ENCODE measurements around the gene TRPM5. TPM values are rescaled to one million over a fixed set of nuclear protein-coding genes. Genes with fewer than 3 reads are reported as not detected.
A peak's percentile ranks its signal among the peaks of the same experiment; 100 is the strongest.

The TRPM5 gene
- total RNA-seq, 4 donors from 2014 or later = not detected

DNA sequence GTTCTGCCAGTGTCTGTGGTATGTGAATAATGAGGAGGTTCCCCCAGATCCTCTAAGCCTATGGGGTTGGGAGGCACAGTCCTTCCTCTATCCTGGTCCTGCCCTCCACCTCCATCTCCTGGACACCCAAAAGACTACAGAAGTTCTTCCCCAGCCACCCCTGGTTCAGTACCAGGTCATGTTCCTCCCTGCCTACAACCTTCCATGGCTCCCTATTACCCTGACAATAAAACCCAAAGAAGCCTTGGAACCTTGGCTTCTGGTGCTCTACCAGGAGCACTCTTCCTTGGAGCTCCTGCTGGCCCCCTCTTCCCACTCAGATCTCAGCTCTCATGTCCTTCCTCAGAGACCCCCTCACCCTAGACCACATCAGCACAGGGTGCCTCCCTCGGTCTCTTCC, 12.9 kb downstream of the TRPM5 start:
- intact Hi-C loops (cut with DNase I) = no loop called here
- H3K4me1 ChIP-seq = peaks cover 0 to 8% (median 0%) of the 10 kb centered on the region in 3 donors
- H3K9me3 ChIP-seq = no peaks in the 10 kb centered on the region
- H3K27me3 ChIP-seq = peaks cover 0 to 21% (median 0%) of the 10 kb centered on the region in 4 donors
- TF ChIP-seq, protein P1, sequence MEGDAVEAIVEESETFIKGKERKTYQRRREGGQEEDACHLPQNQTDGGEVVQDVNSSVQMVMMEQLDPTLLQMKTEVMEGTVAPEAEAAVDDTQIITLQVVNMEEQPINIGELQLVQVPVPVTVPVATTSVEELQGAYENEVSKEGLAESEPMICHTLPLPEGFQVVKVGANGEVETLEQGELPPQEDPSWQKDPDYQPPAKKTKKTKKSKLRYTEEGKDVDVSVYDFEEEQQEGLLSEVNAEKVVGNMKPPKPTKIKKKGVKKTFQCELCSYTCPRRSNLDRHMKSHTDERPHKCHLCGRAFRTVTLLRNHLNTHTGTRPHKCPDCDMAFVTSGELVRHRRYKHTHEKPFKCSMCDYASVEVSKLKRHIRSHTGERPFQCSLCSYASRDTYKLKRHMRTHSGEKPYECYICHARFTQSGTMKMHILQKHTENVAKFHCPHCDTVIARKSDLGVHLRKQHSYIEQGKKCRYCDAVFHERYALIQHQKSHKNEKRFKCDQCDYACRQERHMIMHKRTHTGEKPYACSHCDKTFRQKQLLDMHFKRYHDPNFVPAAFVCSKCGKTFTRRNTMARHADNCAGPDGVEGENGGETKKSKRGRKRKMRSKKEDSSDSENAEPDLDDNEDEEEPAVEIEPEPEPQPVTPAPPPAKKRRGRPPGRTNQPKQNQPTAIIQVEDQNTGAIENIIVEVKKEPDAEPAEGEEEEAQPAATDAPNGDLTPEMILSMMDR (IDR thresholded peaks at IDR 0.05) = no peak
- no peak for TF ChIP-seq POLR2A (IDR thresholded peaks at IDR 0.05)
- DNase-seq = no peak
- H3K36me3 ChIP-seq = no peaks in the 10 kb centered on the region
- WGBS, 2 donors = 86 to 88% methylated on average over 1 of the region's 1 CpG
- no peak overlapping the region for H3K4me3 ChIP-seq
- H3K27ac ChIP-seq = no peak overlapping the region

DNA sequence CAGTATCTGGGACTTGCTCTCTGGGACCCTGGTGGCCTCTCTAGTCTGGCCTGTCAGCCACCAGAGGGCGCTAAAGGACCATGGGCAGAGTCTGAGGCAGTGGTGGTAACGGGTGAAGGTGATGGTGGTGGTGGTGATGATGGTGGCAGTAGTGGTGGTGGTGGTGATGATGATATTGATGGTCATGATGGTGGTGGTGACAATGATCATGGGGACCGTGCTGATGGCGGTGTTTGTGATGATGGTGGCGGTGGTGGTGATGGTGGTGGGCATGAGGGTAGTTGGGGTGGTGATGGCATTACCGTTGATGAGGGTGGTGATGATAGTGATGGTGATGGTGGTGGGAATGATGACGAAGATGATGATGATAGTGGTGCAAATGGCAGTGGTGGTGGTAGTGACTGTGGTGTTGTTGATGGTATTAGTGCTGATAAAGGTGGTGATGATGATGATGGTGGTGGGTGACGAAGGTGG, 16.0 kb downstream of the TRPM5 start:
- H3K27ac ChIP-seq = no peak overlapping the region
- TF ChIP-seq, protein P1 (IDR thresholded peaks at IDR 0.05) = peak; percentile 84 to 96 (median 95)
- no peak for TF ChIP-seq POLR2A (IDR thresholded peaks at IDR 0.05)
- H3K4me1 ChIP-seq = peaks cover 0 to 8% (median 0%) of the 10 kb centered on the region in 3 donors
- peaks cover 0 to 19% (median 0%) of the 10 kb centered on the region in 4 donors for H3K27me3 ChIP-seq
- H3K36me3 ChIP-seq = no peaks in the 10 kb centered on the region
- no peak for DNase-seq
- no peaks in the 10 kb centered on the region for H3K9me3 ChIP-seq
- 63 to 70% methylated on average over 7 to 8 of the region's 8 CpGs for WGBS, 2 donors
- intact Hi-C loops (cut with DNase I) = loop anchor here (2.0 to 5.0 kb wide), 2 partner anchors 102 to 459 kb away; partner anchors contain the start of gene CDKN1C
- H3K4me3 ChIP-seq = no peak overlapping the region

DNA sequence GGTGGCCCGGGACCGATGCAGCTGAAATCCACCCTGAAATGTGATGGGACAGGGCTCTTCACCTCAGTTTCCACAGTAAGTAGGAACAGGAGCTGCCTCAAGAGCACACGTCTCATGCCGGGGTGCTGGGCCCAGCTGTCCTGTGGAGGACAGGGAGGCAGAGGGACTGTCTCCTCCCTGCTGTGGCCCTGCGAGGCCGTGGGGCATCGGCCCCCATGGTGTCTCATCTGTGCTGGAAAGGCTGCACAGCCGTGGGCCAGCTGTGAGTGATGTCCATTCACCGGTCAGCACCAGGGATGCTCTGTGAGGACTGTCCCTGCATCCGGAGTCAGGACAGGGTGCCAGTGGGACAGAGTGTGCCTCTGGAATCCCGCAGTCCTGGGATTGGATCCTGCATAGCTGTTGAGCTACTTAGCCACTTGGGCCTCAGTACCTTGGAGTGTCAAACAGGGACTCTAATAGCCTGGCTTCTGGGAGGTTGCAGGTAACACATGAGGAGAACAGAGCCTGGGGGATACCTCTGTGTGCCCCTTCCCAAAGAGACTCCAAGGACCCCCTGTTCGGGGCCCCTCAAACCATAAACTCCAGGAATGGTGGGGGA, 16.5 kb downstream of the TRPM5 start:
- peaks cover 0 to 8% (median 0%) of the 10 kb centered on the region in 3 donors for H3K4me1 ChIP-seq
- TF ChIP-seq POLR2A (IDR thresholded peaks at IDR 0.05) = no peak
- TF ChIP-seq, protein P1 (IDR thresholded peaks at IDR 0.05) = no peak
- no peak overlapping the region for H3K27ac ChIP-seq
- no peak for DNase-seq
- H3K36me3 ChIP-seq = no peaks in the 10 kb centered on the region
- no peaks in the 10 kb centered on the region for H3K9me3 ChIP-seq
- intact Hi-C loops (cut with DNase I) = loop anchor here (2.0 to 5.0 kb wide), 2 partner anchors 103 to 459 kb away; partner anchors contain the start of gene CDKN1C
- peaks cover 0 to 20% (median 0%) of the 10 kb centered on the region in 4 donors for H3K27me3 ChIP-seq
- H3K4me3 ChIP-seq = no peak overlapping the region
- 50% methylated on average over 2 of the region's 12 CpGs; no CpG with 5 or more reads in 1 of the 2 donors for WGBS, 2 donors

DNA sequence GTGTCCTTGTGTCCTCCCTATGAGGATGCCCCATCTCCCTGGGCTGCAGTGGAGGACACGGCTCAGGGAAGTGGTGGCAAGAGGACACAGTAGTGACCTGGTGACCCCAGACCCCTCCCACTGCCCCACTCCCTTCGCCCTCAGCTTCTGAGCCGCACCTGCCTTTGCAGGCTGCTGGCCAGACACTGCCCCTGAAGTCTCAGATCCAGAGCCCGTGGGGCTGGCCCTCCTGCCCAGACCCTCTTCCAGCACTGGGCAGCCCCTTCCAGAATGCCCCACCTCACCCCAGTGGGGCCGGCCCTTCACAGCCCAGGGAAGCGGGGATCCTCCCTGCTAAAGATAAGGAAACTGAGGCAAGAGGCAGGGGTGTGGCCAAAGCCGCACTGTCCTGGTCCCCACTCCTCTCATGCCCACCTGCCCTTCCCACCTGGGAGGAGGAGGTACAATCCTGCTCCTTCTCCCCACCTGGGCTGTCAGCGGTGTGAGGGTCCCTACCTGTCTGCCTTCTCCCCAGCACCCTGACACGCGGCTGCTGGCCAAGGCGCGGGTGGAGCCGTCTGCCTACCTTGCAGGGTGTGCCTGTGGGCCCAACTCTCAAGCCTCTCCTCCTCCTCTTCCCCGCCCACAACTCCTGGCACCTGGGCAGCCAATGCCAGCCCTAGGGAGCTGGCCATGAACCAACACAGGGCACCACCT, 17.3 kb downstream of the TRPM5 start:
- Histone ChIP-seq H3K27me3 (peaks cover 0 to 29% (median 0%) of the 10 kb centered on the region in 4 donors), H3K4me1 (peaks cover 0 to 8% (median 0%) of the 10 kb centered on the region in 3 donors), H3K4me3 (no peak overlapping the region), H3K27ac (no peak overlapping the region), H3K36me3 (no peaks in the 10 kb centered on the region), H3K9me3 (no peaks in the 10 kb centered on the region)
- TF ChIP-seq, protein P1 (IDR thresholded peaks at IDR 0.05) = peak in 1 of 6 experiments; percentile 10
- no peak for TF ChIP-seq POLR2A (IDR thresholded peaks at IDR 0.05)
- DNase-seq = no peak
- WGBS, 2 donors = 57 to 70% methylated on average over 2 to 4 of the region's 14 CpGs
- intact Hi-C loops (cut with DNase I) = loop anchor here (5.0 kb wide), 1 partner anchor 460 kb away; the partner anchor contains the start of gene CDKN1C

DNA sequence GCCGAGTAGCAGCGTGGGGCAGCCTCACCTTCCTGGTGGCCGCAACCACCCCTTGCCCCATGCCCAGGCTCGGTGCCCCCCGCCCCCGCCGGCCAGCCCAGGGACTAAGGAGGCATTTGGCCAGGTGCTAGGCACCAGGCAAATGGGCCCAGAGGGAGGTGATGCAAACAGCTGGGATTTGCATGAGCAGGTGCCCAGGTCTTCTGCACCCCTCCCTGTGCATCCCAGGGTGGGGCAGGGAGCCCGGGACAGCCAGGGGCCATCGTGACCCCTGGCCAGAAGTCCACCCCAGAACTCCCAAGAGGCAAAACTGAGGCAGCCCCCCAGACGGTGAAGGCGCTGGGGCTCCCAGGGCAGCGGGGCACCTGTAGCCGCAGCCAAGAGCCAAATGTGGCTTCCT, 18.1 kb downstream of the TRPM5 start:
- 100% methylated on average over 1 of the region's 13 CpGs; no CpG with 5 or more reads in 1 of the 2 donors for WGBS, 2 donors
- Histone ChIP-seq H3K4me1 (peaks cover 0 to 8% (median 0%) of the 10 kb centered on the region in 3 donors), H3K27ac (no peak overlapping the region), H3K27me3 (peaks cover 0 to 36% (median 0%) of the 10 kb centered on the region in 4 donors), H3K36me3 (no peaks in the 10 kb centered on the region), H3K4me3 (no peak overlapping the region), H3K9me3 (no peaks in the 10 kb centered on the region)
- TF ChIP-seq, protein P1 (IDR thresholded peaks at IDR 0.05) = no peak
- no peak for TF ChIP-seq POLR2A (IDR thresholded peaks at IDR 0.05)
- DNase-seq = no peak
- intact Hi-C loops (cut with DNase I) = loop anchor here (5.0 kb wide), 1 partner anchor 461 kb away; the partner anchor contains the start of gene CDKN1C

Measured in esophagus squamous epithelium (tissue), 5 donors.